Measurements from ENCODE around the gene WWOX.

The WWOX gene

DNA sequence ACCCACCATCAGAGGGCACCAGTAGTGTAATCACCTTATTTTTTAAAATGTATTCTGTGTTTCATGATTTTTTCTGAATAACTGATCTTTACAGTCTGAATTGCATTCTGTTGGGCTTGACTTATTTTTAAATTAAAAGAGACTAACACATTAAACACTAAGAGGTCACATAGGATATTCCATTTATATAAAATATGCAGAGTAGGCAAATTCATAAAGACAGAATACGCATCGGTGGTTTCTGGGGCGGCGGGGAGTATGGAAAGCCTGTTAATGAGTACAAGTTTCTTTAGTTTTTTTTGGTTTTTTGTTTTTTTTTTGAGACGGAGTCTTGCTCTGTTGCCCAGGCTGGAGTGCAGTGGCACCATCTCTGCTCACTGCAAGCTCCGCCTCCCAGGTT lies 366.3 kb downstream of the WWOX start:
- DNase-seq (ENCODE audit: low read depth in 2 of 2), result no peak

DNA sequence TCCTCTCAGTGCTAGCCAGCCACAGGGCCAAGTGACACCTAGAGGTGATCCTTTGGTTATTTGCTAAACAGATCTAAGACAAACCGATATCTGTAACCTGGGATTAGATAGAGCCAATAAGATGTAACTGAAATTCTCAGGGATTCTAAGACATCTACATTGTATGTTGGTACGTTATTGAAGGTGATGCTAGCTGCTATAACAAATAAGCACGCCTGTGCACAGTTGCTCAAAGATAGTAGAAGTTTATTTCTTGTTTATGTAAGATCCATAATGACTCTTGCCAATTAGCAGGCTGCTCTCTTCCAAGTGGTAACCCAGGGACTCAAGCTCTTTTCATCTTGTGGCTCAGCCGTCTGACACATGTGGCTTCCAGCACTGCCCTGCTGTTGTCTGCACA lies 370.3 kb downstream of the WWOX start:
- no peak for DNase-seq (ENCODE audit: low read depth in 2 of 2)

GRCh38 chr16:78473031-78473699 lies 373.7 kb downstream of the WWOX start:
- no peak for DNase-seq (ENCODE audit: low read depth in 2 of 2)

GRCh38 chr16:78474762-78475161 lies 375.3 kb downstream of the WWOX start:
- DNase-seq (ENCODE audit: low read depth in 2 of 2), result no peak

GRCh38 chr16:78476615-78477014 lies 377.2 kb downstream of the WWOX start:
- no peak for DNase-seq (ENCODE audit: low read depth in 2 of 2)

GRCh38 chr16:78478267-78478861 lies 378.9 kb downstream of the WWOX start:
- DNase-seq (ENCODE audit: low read depth in 2 of 2), result no peak

- no peak for DNase-seq (ENCODE audit: low read depth in 2 of 2)
Observed at GRCh38 chr16:78479723-78480122, 380.3 kb downstream of the WWOX start.

GRCh38 chr16:78480588-78480987 lies 381.1 kb downstream of the WWOX start:
- no peak for DNase-seq (ENCODE audit: low read depth in 2 of 2)

DNA sequence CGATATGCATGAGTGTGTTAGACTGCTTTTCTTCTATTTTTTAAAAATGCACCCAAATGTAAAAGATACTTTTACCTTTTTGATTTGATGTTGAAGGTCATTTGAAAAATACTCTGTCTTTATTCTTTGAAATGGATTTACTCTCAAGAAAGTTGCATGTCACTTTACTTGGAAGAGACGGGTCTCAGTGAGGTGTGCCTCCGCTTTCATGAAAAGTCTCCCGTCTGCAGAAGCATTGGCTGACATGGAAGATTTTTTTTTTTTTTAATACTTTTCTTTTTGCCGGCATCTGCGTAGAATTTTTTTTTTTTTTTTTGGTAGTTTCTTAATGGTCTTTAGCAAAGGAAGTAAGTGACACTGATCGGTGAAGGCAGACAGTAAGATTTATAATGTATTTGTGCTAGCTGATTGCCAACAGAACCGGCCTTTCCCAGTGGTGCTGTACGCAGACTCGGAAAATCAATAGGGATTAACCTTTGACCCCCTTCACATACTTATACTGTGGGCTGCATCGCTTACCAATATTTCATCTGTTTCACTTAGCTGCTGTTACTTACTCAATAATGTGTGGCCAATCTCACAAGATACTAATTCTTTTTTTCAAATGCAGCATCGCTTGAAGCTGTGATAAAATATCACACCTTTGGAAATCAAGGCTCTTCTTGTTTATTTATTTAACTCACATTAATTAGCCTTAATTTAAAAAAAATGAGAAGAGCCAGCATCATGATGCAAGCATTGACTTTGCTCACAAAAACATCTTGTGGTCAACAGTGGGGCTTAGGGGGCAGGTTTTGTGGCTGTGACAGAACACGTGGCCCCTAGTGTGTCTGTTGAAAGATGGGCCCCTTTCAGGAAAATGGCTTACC lies 383.9 kb downstream of the WWOX start:
- no peak for DNase-seq (ENCODE audit: low read depth in 2 of 2)

DNA sequence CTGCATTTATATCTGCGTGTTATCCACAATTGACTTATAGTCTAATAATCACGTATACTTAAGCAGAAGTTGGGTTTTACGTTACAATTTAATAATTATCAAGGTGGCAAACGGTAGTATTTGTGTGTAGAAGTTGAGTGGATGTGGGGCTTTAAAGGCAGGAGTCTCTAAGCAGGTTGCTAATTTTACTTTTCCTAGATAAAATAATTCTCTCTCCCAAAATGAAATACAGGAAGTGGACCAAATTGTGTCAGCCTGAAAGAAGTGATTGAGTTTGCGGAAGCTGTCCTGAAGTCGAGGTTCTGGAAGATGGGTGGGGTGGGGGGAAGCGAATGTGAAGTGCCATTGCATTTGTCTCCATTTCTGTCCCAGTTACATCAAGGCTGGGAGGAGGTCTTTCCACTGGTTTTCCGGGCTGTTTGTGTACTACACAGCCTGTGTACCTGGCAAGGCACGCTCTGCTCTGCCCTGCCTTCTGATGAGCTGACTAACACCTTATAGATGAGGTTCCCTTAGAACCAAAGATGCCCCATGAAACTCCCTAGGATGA lies 385.1 kb downstream of the WWOX start:
- no peak for DNase-seq (ENCODE audit: low read depth in 2 of 2)

- DNase-seq (ENCODE audit: low read depth in 2 of 2), result no peak
Observed at GRCh38 chr16:78485188-78485916, 385.9 kb downstream of the WWOX start.

- no peak for DNase-seq (ENCODE audit: low read depth in 2 of 2)
Observed at GRCh38 chr16:78485917-78486257, 386.4 kb downstream of the WWOX start.

DNA sequence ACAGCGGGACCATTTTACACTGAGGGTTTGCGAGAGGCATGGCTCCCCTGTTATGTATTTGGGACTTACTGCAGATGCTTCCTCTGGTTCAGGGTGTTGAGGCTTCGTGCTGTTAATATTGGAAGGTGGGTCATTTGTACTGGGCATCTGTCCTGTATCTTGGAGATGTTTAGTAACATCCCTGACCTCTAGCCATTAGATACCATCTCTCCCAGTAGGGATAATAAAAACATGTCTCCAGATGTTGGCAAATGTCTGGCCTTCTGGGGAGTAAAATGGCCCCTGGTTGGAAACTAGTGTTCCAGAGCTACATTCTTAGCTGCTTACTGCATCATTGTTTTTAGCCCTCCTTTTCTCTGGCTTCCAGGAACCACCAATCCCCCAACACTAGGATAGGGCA lies 388.0 kb downstream of the WWOX start:
- no peak for DNase-seq (ENCODE audit: low read depth in 2 of 2)

- DNase-seq (ENCODE audit: low read depth in 2 of 2), result no peak
Observed at GRCh38 chr16:78489072-78489471, 389.6 kb downstream of the WWOX start.

GRCh38 chr16:78489631-78490030 lies 390.2 kb downstream of the WWOX start:
- no peak for DNase-seq (ENCODE audit: low read depth in 2 of 2)

DNA sequence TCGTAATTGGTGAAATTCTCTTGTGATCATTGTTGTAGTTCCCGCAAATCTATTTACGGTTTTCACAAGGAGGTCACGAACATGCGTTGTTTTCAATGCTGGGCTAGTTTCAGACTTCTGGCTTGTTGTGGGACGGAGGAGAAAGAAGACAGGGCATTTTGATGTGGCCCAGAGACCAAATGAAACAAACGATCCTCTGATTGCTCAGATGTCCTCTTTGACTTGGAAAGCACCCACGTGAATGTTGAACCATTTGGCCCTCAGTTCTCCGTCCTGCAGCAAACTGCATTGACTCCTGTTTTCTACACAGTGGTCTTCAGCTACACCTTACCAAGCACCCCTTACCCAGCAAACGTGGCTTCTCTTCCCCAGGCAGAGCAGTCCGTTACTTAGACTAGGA lies 391.0 kb downstream of the WWOX start:
- no peak for DNase-seq (ENCODE audit: low read depth in 2 of 2)

DNA sequence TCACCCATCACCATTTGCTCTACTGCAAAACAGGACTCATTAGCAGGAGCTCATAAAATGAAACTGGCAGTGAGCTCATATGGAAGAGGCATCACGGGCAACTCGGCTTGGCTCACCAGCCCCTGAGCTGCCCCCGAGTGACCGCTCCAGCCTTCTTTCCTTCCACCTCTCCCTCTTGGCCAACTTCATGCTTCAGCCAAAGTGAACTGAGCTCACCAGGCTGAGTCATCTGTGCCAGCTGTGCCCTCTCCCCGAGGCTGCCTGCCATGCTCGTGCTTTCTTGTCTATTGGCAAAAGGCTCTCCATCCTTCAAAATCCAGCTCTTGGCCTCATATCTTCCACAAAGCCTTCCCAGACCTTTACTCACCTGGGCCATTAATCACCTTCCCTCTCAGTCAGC lies 391.4 kb downstream of the WWOX start:
- DNase-seq (ENCODE audit: low read depth in 2 of 2), result no peak

- no peak for DNase-seq (ENCODE audit: low read depth in 2 of 2)
Observed at GRCh38 chr16:78493573-78493972, 394.1 kb downstream of the WWOX start.

- DNase-seq (ENCODE audit: low read depth in 2 of 2), result no peak
Observed at GRCh38 chr16:78494105-78494504, 394.7 kb downstream of the WWOX start.

DNA sequence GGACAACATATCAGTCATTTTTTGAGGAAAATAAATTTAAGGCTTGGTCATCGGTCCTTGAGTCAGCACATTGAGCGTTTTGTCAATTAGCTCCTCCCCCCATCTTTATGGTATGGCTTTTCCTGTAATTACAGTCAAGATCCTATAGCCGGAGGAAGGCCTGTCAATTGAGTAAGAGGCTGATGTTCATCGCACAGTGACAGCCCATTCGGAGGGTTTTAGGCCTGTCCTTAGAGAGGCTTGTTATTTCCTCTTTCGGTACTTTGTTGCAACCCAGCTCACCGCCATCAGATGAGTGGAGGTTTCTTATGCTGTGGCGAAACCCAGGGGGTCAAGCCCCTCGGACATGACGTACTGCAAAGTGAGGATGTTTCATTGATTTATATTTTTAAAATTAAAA lies 395.2 kb downstream of the WWOX start:
- no peak for DNase-seq (ENCODE audit: low read depth in 2 of 2)

DNA sequence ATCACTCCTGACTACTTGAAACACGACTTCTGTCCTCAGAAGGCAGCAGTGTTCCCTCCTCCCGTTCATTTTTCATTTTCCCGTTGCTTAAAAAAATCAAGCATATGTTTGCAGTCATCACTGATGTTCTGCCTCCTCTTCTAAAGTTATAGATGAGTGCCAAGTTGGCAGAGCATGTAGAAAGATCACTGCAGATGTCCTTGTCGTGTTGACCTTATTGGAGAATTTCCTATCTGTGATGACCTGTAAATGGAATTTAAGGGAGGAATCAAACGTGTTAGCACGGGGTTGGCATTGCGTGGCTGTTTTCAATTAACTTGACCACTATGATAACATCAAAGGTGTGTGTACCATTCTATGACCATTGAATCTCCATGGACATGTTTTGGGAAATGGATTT lies 396.7 kb downstream of the WWOX start:
- DNase-seq (ENCODE audit: low read depth in 2 of 2), result no peak

GRCh38 chr16:78499399-78499798 lies 399.9 kb downstream of the WWOX start:
- no peak for DNase-seq (ENCODE audit: low read depth in 2 of 2)
